ENCODE data around the gene NDUFC2.
"Not testable (repeated sequence)": the region's sequence is repeated elsewhere in the genome, so short reads cannot be mapped to it uniquely, and the experiment has no call there.

NDUFC2 gene

GRCh38 chr11:78079232-78080083, at the start of gene NDUFC2:
NDUFC2 (minus strand) TSS chr11:78079862; CDS start chr11:78079744, 118 bp downstream.
- DNase-seq (ENCODE audit: low read depth in 2 of 2): peak; percentile 41 to 55

DNA sequence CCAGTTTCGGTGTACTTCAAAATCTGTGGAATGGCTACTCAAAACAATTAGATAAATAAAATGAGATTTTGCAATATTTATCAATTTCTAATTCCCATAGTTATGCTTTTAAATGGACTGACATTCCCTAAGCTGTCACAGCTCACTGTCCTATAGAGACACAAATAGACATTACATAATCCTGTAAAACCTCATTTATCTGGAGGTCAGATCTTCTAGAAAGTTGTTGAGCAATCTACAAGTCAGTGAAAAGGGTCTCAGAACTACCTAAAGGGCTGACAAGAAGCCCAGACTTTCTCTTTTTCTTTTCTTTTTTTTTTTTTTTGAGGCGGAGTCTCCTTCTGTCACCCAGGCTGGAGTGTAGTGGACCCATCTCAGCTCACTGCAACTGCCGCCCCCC, 47.7 kb upstream of the NDUFC2 start:
- DNase-seq (ENCODE audit: low read depth in 2 of 2): no peak

DNA sequence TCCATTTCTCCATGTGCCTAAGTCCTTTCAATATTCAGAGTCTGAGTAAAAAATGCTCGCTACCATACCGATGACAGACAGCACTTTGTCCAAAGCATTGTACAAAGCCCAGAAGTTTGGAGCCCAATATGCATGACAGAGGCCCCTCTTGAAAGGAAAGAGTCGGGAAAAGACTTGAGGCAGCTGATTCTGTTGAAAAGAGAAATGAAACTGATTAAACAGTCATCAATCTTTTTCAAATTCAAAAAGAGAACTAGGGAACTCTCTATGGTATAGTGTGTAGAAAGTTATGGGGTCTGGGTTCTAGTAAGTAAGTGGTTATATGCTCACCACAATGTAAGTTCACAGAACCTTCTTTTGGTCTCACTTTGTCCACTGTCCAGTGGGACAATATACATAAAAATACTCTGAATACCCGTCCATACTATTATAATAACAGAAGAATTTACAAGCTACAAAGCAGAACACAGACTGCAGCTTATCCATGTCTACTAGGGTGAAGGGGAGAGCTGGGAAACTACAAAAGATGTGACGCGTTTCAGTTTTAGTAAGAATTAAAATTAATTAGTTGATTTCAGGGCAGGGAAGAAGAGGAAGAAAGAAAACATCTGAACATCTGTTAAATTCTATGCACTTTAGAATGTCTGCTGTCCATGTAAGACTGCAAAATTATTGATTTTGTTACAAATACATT, 33.1 kb upstream of the NDUFC2 start:
- no peak for DNase-seq (ENCODE audit: low read depth in 2 of 2)

- no peak for DNase-seq (ENCODE audit: low read depth in 2 of 2)
Observed at GRCh38 chr11:78111298-78111697, 31.6 kb upstream of the NDUFC2 start.

GRCh38 chr11:78110830-78111229, 31.2 kb upstream of the NDUFC2 start:
- DNase-seq (ENCODE audit: low read depth in 2 of 2): no peak

- DNase-seq (ENCODE audit: low read depth in 2 of 2): no peak
Observed at GRCh38 chr11:78110351-78110750, 30.7 kb upstream of the NDUFC2 start.

- DNase-seq (ENCODE audit: low read depth in 2 of 2): no peak
Observed at GRCh38 chr11:78109081-78110015, 29.7 kb upstream of the NDUFC2 start.

DNA sequence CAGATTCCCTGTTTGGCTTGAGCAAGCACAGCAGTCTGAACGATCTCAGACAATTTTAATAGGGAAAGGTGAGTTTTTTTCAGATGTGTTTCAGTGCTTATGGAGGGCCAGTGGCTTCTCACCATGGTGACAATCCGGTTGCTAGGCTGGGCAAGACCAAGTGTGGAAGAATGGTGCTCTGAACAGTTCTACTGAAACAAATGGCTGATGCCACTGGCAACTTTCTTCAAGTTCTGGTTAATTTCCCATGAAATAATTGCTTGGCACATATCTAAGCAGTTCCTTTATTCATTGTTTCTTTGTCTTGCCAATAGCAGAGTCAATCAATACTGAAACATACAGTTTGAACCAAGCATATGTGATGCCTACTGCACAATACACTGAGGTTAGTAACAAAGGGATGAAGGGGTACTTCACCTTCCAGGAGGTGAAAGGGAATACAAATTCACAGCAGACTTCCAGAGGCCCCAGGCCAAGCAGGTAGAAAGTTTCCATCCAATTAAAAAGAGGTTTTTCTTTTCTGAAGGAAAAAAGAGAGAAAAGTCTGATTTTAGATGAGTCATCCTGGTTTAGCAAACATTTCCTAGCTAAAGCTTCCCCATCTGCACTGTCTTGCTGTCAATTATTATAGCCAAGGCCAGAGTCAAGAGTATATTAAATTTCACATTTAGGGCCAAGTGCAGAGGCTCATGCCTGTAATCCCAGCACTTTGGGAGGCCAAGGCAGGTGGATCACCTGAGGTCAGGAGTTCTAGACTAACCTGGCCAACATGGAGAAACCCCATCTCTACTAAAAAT, 21.2 kb upstream of the NDUFC2 start:
- no peak for DNase-seq (ENCODE audit: low read depth in 2 of 2)

DNA sequence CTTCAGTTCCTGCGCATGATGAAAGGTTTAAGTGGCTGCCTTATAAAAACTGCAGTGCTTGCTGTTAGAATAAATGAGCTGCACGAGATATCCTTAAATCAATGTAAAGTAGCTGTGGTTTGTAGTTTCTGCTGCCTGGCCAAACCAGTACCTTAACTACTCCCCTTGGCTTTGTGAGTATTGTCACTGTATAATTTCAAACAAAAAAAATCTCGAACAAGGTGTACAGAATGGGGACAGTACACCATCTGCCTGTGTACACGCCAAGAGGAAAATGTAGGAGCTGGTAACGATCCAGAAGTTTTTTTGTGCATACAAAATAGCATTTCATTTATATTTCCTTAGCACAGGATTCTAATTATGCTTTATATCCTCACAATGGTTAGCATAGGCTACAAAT, 20.6 kb upstream of the NDUFC2 start:
- DNase-seq (ENCODE audit: low read depth in 2 of 2): no peak

GRCh38 chr11:78099666-78100065, 20.0 kb upstream of the NDUFC2 start:
- no peak for DNase-seq (ENCODE audit: low read depth in 2 of 2)

DNA sequence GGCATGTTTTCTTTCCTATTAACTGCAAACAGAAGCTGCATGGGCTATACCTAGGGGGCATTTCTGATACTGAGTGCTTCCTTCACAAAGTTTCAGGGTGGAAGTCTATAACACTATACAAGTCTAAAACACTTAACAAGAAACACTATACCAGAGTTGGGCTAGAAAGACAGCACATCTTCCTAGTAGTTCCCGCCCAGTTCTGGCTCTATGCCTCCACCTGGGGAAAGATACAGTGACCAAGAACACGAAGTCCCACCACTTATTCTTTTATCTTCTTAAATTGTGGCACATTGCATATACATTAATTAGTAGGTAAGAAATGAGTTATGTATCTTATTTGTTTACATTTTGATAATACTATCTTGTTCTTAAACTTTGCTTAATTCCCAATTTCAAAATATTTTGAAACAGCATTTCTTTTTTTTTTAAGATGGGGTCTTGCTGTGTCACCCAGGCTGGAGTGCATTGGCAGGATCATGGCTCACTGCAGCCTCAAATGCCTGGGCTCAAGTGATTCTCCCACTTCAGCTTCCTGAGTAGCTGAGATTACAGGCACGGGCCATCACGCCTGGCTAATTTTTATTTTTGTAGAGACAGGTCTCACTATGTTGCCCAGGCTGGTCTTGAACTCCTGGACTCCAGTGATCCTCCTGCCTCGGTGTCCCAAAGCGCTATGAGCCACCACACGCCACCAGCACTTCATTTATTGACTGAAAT, 18.2 kb upstream of the NDUFC2 start:
- no peak for DNase-seq (ENCODE audit: low read depth in 2 of 2)

GRCh38 chr11:78094250-78094649, 14.6 kb upstream of the NDUFC2 start:
- DNase-seq (ENCODE audit: low read depth in 2 of 2): no peak

GRCh38 chr11:78086521-78087074, 6.9 kb upstream of the NDUFC2 start:
- not testable (repeated sequence) for DNase-seq (ENCODE audit: low read depth in 2 of 2)

GRCh38 chr11:78085972-78086371, 6.3 kb upstream of the NDUFC2 start:
- DNase-seq (ENCODE audit: low read depth in 2 of 2): no peak

- DNase-seq (ENCODE audit: low read depth in 2 of 2): not testable (repeated sequence)
Observed at GRCh38 chr11:78084506-78084905, 4.8 kb upstream of the NDUFC2 start.

DNA sequence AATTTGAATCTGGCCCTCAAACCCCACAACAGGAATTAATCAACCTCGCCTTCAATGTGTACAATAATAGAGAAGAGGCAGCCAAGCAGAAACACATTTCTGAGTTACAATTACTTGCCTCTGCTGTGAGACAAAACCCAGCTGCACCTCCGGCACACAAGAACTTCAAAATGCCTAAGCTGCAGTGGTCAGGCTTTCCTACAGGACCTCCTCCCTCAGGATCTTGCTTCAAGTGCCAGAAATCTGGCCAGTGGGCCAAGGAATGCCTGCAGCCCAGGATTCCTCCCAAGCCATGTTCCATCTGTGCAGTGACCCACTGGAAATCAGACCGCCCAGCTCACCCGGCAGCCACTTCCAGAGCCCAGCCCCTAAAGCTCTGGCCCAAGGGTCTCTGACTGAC, 3.4 kb upstream of the NDUFC2 start:
- no peak for DNase-seq (ENCODE audit: low read depth in 2 of 2)

DNA sequence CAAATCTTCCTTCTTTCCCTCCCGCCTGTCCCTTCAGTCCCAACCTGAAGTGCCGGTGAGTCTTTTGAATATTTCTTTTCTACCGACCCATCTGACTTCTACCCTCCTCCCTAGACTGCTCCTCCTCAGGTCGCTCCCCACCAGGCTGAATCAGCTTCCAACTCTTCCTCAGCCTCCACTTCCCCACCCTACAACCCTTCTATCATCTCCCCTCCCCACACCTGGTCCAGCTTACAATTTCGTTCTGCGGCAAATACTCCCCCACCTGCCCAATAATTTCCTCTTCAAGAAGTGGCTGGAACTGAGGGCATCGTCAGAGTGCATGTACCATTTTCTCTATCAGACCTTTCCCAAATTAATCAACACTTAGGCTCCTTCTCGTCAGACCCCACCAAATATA, 2.5 kb upstream of the NDUFC2 start:
- DNase-seq (ENCODE audit: low read depth in 2 of 2): no peak

DNA sequence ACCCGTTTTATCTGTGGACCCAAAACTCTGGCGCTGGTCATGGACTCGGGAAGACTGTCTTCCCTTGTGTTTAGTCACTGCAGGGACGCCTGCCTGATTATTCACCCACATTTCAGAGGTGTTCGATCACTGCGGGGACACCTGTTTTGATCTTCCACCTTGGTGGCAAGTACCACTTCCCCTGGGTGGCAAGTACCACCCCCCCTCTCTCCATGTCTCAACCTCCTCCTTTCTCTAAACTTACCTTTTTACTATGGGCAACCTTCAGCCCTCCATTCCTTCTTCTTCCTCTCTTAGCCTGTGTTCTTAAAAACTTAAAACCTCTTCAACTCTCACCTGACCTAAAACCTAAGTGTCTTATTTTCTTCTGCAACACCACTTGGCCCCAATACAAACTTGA, 1.9 kb upstream of the NDUFC2 start:
- DNase-seq (ENCODE audit: low read depth in 2 of 2): no peak

GRCh38 chr11:78080818-78081495, 1.3 kb upstream of the NDUFC2 start:
- no peak for DNase-seq (ENCODE audit: low read depth in 2 of 2)
